Brain microvascular endothelial cell (primary cell): ENCODE data around the gene TLE3.
A peak's percentile ranks its signal among the peaks of the same experiment; 100 is the strongest.

Experiments used
- DNase-seq: peaks from one replicate; pipeline ENCODE4 v3.0.0-alpha.2; 2020
- H3K27ac ChIP-seq: fragments of 250-450 bp; sonication (Bioruptor Pico); 2 replicates; pipeline ENCODE4 v1.5.1; 2020; ENCODE audit warnings: mild to moderate bottlenecking, moderate library complexity
- H3K27me3 ChIP-seq: fragments of 250-450 bp; sonication (Bioruptor Pico); replicated peaks from 2 replicates; pipeline ENCODE4 v1.5.1; 2020; ENCODE audit warnings: mild to moderate bottlenecking
- H3K36me3 ChIP-seq: fragments of 250-450 bp; sonication (Bioruptor Pico); replicated peaks from 2 replicates; pipeline ENCODE4 v1.5.1; 2020; ENCODE audit warnings: mild to moderate bottlenecking
- H3K4me3 ChIP-seq: 2 replicates; pipeline ENCODE4 v1.5.1; 2011; ENCODE audit warnings: low read depth, mild to moderate bottlenecking, control low read depth, low read length, moderate library complexity
- CTCF ChIP-seq: IDR thresholded peaks from 2 replicates; pipeline ENCODE4 v1.5.1; 2011; ENCODE audit warnings: low read depth, mild to moderate bottlenecking, moderate library complexity, low read length, control low read depth, inconsistent platforms; ENCODE audit errors: missing control alignments
- in situ Hi-C: cut with HindIII; loops from 2 replicates; pipeline ENCODE4 v1.10.0; 2017; ENCODE audit warnings: low sequenced_read_pairs, low pct_ligation_motif_present

The TLE3 gene

GRCh38 chr15:70097321-70098152 is at the start of gene TLE3:
Gene TLE3 (minus strand): TSS chr15:70097917. CDS start chr15:70096798, 1,119 bp downstream.
- in situ Hi-C loops = no loop called here
- H3K27ac ChIP-seq = peak within 1 kb of the TSS; percentile 79
- TF ChIP-seq CTCF = peak; percentile 53
- peak; percentile 99 for DNase-seq
- peaks cover 8% of the 10 kb centered on the region for H3K36me3 ChIP-seq
- H3K4me3 ChIP-seq = peak within 1 kb of the TSS; percentile 83
- no peaks in the 10 kb centered on the region for H3K27me3 ChIP-seq

- in situ Hi-C loops = no loop called here
- TF ChIP-seq CTCF = no peak
- Histone ChIP-seq H3K27me3 (no peaks in the 10 kb centered on the region), H3K36me3 (no peaks in the 10 kb centered on the region), H3K4me3 (no peak overlapping the region), H3K27ac (no peak overlapping the region)
- DNase-seq = no peak
These were observed 49.6 kb upstream of the TLE3 start for GRCh38 chr15:70147178-70147760.

GRCh38 chr15:70146771-70147170 is 49.1 kb upstream of the TLE3 start:
- no peak for TF ChIP-seq CTCF
- no peak for DNase-seq
- no peak overlapping the region for H3K4me3 ChIP-seq
- in situ Hi-C loops = no loop called here
- H3K27me3 ChIP-seq = no peaks in the 10 kb centered on the region
- H3K36me3 ChIP-seq = no peaks in the 10 kb centered on the region
- H3K27ac ChIP-seq = no peak overlapping the region

GRCh38 chr15:70146162-70146561 is 48.4 kb upstream of the TLE3 start:
- no peaks in the 10 kb centered on the region for H3K27me3 ChIP-seq
- no peak for DNase-seq
- no peak for TF ChIP-seq CTCF
- no peaks in the 10 kb centered on the region for H3K36me3 ChIP-seq
- no peak overlapping the region for H3K27ac ChIP-seq
- no peak overlapping the region for H3K4me3 ChIP-seq
- in situ Hi-C loops = no loop called here

GRCh38 chr15:70145261-70145660 is 47.5 kb upstream of the TLE3 start:
- in situ Hi-C loops = no loop called here
- H3K36me3 ChIP-seq = no peaks in the 10 kb centered on the region
- H3K27me3 ChIP-seq = no peaks in the 10 kb centered on the region
- H3K4me3 ChIP-seq = no peak overlapping the region
- no peak overlapping the region for H3K27ac ChIP-seq
- TF ChIP-seq CTCF = no peak
- DNase-seq = no peak
